ENCODE measurements around the gene HOXA9.

DNA sequence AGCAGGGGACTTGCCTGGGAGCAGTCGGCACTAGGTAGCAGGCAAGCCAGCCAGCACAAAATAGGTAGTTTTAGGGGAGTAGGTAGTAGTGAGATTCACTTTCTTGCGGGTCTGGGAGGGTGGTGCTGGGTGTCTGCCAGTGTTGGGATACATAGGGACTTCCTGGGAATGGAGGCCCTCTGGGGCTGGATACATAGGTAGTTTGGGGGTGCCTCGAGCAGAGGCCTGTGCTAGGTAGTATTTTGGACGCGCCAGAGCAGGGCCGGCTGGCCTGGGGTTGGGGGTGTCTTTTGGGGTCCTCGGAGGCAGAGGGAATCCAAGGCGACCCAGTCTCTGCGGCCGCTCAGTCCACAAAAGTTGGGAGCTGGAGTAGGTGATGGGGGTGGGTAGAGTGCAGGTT, 11.0 kb downstream of the HOXA9 start:
- TF ChIP-seq, protein P1, sequence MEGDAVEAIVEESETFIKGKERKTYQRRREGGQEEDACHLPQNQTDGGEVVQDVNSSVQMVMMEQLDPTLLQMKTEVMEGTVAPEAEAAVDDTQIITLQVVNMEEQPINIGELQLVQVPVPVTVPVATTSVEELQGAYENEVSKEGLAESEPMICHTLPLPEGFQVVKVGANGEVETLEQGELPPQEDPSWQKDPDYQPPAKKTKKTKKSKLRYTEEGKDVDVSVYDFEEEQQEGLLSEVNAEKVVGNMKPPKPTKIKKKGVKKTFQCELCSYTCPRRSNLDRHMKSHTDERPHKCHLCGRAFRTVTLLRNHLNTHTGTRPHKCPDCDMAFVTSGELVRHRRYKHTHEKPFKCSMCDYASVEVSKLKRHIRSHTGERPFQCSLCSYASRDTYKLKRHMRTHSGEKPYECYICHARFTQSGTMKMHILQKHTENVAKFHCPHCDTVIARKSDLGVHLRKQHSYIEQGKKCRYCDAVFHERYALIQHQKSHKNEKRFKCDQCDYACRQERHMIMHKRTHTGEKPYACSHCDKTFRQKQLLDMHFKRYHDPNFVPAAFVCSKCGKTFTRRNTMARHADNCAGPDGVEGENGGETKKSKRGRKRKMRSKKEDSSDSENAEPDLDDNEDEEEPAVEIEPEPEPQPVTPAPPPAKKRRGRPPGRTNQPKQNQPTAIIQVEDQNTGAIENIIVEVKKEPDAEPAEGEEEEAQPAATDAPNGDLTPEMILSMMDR (IDR thresholded peaks at IDR 0.05): no peak
- TF ChIP-seq EP300 (IDR thresholded peaks at IDR 0.05) (no peak), POLR2A (IDR thresholded peaks at IDR 0.05) (no peak)
